Mesenchymal stem cell (in vitro differentiated cells and primary cell): ENCODE data around the gene CAT.

Source experiments
- DNase-seq: peaks from one replicate; pipeline ENCODE4 v3.0.0-alpha.2; 2013
- H2AFZ ChIP-seq: one replicate; pipeline ENCODE4 v1.6.1; 2013; ENCODE audit warnings: low read depth, mild to moderate bottlenecking, control low read depth, inconsistent platforms, low read length, moderate library complexity
- H2AK5ac ChIP-seq: 2 replicates; pipeline ENCODE4 v1.6.1; 2013; ENCODE audit warnings: low read length, moderate library complexity, mild to moderate bottlenecking, inconsistent platforms; ENCODE audit not compliant: severe bottlenecking
- H2BK120ac ChIP-seq: one replicate; pipeline ENCODE4 v1.6.1; 2013; ENCODE audit warnings: low read depth, mild to moderate bottlenecking, inconsistent platforms, low read length, moderate library complexity
- H2BK12ac ChIP-seq, 2 experiments: one replicate each; pipeline ENCODE4 v1.6.1; 2013; ENCODE audit warnings: inconsistent platforms in 2 of 2, low read length in 2 of 2, mild to moderate bottlenecking in 2 of 2, moderate library complexity in 2 of 2, control low read depth in 1 of 2
- H2BK15ac ChIP-seq: one replicate; pipeline ENCODE4 v1.6.1; 2013; ENCODE audit warnings: mild to moderate bottlenecking, low read depth, inconsistent platforms; ENCODE audit not compliant: poor library complexity, severe bottlenecking
- H2BK5ac ChIP-seq: 2 replicates; pipeline ENCODE4 v1.6.1; 2013; ENCODE audit warnings: low read depth, mild to moderate bottlenecking, low read length, control low read depth, inconsistent platforms; ENCODE audit not compliant: poor library complexity, severe bottlenecking
- H3K14ac ChIP-seq, 2 experiments: one replicate each; pipeline ENCODE4 v1.6.1; 2013; ENCODE audit warnings: inconsistent platforms in 2 of 2, low read length in 2 of 2, control low read depth in 1 of 2, mild to moderate bottlenecking in 1 of 2, moderate library complexity in 1 of 2
- H3K18ac ChIP-seq, 2 experiments: one replicate each; pipeline ENCODE4 v1.6.1; 2013; ENCODE audit warnings: inconsistent platforms in 2 of 2, low read length in 2 of 2, control low read depth in 1 of 2, low read depth in 1 of 2, mild to moderate bottlenecking in 1 of 2
- H3K23ac ChIP-seq, 2 experiments: one replicate each; pipeline ENCODE4 v1.6.1; 2013; ENCODE audit warnings: inconsistent platforms in 2 of 2, low read length in 2 of 2, mild to moderate bottlenecking in 2 of 2, moderate library complexity in 2 of 2, control low read depth in 1 of 2
- H3K27ac ChIP-seq: 2 replicates; pipeline ENCODE4 v1.5.1; 2013; ENCODE audit warnings: mild to moderate bottlenecking, moderate library complexity, low read length, control low read depth, inconsistent platforms; ENCODE audit not compliant: poor library complexity, severe bottlenecking
- H3K27me3 ChIP-seq, 2 experiments: 2 replicates each; pipeline versions ENCODE4 v1.6.1 to v1.7.0; 2013; ENCODE audit warnings: low read length in 2 of 2, mild to moderate bottlenecking in 2 of 2, moderate library complexity in 2 of 2, control low read depth in 1 of 2, inconsistent platforms in 1 of 2; ENCODE audit not compliant: control insufficient read depth in 1 of 2, insufficient read depth in 1 of 2
- H3K36me3 ChIP-seq, 2 experiments: 2 replicates each; pipeline versions ENCODE4 v1.6.1 to v1.7.0; 2013; ENCODE audit warnings: low read length in 2 of 2, control low read depth in 1 of 2, inconsistent platforms in 1 of 2, low read depth in 1 of 2, mild to moderate bottlenecking in 1 of 2; ENCODE audit not compliant: insufficient read depth in 2 of 2, control insufficient read depth in 1 of 2
- H3K4ac ChIP-seq, 2 experiments: one replicate each; pipeline ENCODE4 v1.6.1; 2013; ENCODE audit warnings: inconsistent platforms in 2 of 2, low read length in 2 of 2, mild to moderate bottlenecking in 2 of 2, moderate library complexity in 2 of 2, control low read depth in 1 of 2, low read depth in 1 of 2
- H3K4me1 ChIP-seq: 2 replicates; pipeline ENCODE4 v1.6.1; 2013; ENCODE audit warnings: low read depth, low read length, control low read depth; ENCODE audit not compliant: control insufficient read depth, insufficient read depth
- H3K4me2 ChIP-seq: 2 replicates; pipeline ENCODE4 v1.6.1; 2013; ENCODE audit warnings: low read length, mild to moderate bottlenecking, inconsistent platforms; ENCODE audit not compliant: poor library complexity, severe bottlenecking
- H3K4me3 ChIP-seq, 2 experiments: 2 replicates each; pipeline versions ENCODE4 v1.5.1 to v1.7.0; 2013; ENCODE audit warnings: low read length in 2 of 2, mild to moderate bottlenecking in 2 of 2, control low read depth in 1 of 2, low read depth in 1 of 2; ENCODE audit not compliant: insufficient read depth in 1 of 2
- H3K79me1 ChIP-seq: replicated peaks from 2 replicates; pipeline ENCODE4 v1.6.1; 2013; ENCODE audit warnings: mild to moderate bottlenecking, control low read depth, low read length, inconsistent platforms; ENCODE audit not compliant: poor library complexity, severe bottlenecking
- H3K9ac ChIP-seq: 2 replicates; pipeline ENCODE4 v1.7.0; 2013; ENCODE audit warnings: mild to moderate bottlenecking, low read length, moderate library complexity
- H3K9me3 ChIP-seq: 2 replicates; pipeline ENCODE4 v1.7.0; 2013; ENCODE audit warnings: mild to moderate bottlenecking, low read length; ENCODE audit not compliant: control insufficient read depth
- H4K8ac ChIP-seq: one replicate; pipeline ENCODE4 v1.6.1; 2013; ENCODE audit warnings: inconsistent platforms, mild to moderate bottlenecking, low read length, moderate library complexity
- H4K91ac ChIP-seq: one replicate; pipeline ENCODE4 v1.6.1; 2013; ENCODE audit warnings: mild to moderate bottlenecking, low read length, inconsistent platforms
- WGBS: methylation state at CpG from one replicate; pipeline ENCODE4 v1.1.7; 2013; ENCODE audit warnings: mixed read lengths; 5-methylcytosine and 5-hydroxymethylcytosine counted together

Gene CAT

DNA sequence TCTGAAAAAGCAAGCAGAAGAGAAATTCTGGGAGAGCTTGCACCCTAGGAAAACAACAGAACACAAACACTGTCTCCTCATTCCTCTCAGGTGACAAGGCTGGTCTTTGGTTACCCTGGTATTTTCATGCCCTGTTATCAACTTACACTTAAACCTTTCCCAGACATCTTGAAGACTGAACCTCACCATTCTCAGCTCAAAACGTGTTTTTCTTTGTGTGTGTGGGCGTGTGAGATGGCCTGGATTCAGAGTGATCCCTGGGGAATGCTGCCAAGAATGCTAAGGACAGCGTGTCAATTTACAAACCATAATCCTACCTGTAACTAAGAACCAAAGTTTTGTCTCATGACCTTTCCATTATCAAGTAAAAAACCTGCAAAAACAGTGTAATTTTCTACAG is 41.6 kb downstream of the CAT start:
- Histone ChIP-seq H3K9me3 (no peaks in the 10 kb centered on the region), H3K18ac (no peak overlapping the region), H2AK5ac (no peak overlapping the region), H2BK120ac (no peak overlapping the region), H3K4me2 (no peak overlapping the region), H2AFZ (no peak overlapping the region), H2BK5ac (no peak overlapping the region), H3K79me1 (no peaks in the 10 kb centered on the region), H3K4ac (no peak overlapping the region), H3K36me3 (no peaks in the 10 kb centered on the region), H2BK15ac (no peak overlapping the region), H4K8ac (no peak overlapping the region), H3K4me1 (no peaks in the 10 kb centered on the region), H3K9ac (no peak overlapping the region), H2BK12ac (no peak overlapping the region), H3K27me3 (peaks cover 9 to 22% of the 10 kb centered on the region in 2 experiments), H3K4me3 (no peak overlapping the region), H4K91ac (no peak overlapping the region), H3K23ac (no peak overlapping the region), H3K27ac (no peak overlapping the region), H3K14ac (no peak overlapping the region)
- WGBS: 79% methylated on average over 3 of the region's 3 CpGs
- no peak for DNase-seq

DNA sequence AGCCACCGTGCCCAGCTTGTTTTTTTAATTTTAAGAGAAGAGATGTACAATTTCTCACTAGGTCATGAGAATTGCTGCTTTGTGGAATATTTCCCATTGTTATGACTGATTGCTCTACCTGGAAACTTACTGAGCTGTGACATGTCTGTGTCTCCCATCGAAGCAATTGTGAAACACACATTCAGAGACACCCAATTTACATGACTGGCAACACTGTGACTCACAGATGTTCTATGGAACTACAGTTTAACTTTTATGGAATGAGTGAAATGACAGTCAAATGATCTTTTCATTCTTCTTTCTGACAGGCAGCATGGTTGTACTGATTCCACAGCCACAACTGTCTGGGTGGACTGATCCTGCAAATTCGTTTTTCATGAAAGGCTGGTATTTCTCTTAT is 42.6 kb downstream of the CAT start:
- no peaks in the 10 kb centered on the region for H3K9me3 ChIP-seq
- WGBS: 90% methylated on average over 1 of the region's 3 CpGs
- H3K14ac ChIP-seq: no peak overlapping the region

DNA sequence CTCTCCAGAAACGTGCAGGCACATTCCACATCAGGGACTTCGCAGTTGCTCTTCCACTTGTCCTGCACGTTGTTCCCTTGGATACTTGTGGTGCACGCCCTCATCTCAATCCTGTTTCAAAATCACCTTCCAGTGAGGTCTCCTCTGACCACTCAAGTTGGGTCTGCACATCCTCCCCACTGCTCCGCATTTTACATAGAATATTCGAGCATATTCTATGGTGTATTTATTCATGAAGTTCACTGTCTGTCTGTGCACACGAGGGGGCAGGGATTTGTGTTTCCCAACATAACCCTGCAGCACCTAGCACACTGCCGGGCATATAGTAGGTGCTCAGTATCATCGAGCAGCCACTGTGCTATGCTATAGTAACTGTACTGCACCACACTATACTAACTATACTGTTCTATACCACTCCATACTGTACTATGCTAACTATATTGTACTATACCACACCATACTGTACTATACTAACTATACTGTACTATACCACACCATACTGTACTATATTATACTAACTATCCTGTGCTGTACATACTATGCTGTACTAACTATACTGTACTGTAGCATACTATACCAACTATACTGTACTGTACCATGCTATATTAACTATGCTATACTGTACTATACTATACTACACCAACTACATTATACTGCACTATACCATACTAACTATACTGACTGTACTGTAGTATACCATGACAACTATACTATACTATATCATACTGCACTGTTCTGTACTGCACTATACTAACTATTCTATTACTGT is 44.6 kb downstream of the CAT start:
- WGBS: 71% methylated on average over 8 of the region's 9 CpGs
- H3K4me1 ChIP-seq: no peaks in the 10 kb centered on the region
- no peak overlapping the region for H3K14ac ChIP-seq
- H3K27me3 ChIP-seq: peaks cover 7 to 24% of the 10 kb centered on the region in 2 experiments
- H3K9ac ChIP-seq: no peak overlapping the region
- no peak overlapping the region for H2BK12ac ChIP-seq
- no peak overlapping the region for H3K4ac ChIP-seq
- H4K91ac ChIP-seq: no peak overlapping the region
- H4K8ac ChIP-seq: no peak overlapping the region
- no peaks in the 10 kb centered on the region for H3K36me3 ChIP-seq
- H3K4me2 ChIP-seq: no peak overlapping the region
- H2AFZ ChIP-seq: no peak overlapping the region
- no peaks in the 10 kb centered on the region for H3K79me1 ChIP-seq
- H3K4me3 ChIP-seq: no peak overlapping the region
- H2BK15ac ChIP-seq: no peak overlapping the region
- H2BK120ac ChIP-seq: no peak overlapping the region
- H2AK5ac ChIP-seq: no peak overlapping the region
- no peak overlapping the region for H3K23ac ChIP-seq
- no peak overlapping the region for H3K27ac ChIP-seq
- no peaks in the 10 kb centered on the region for H3K9me3 ChIP-seq
- no peak overlapping the region for H2BK5ac ChIP-seq
- DNase-seq: no peak
- no peak overlapping the region for H3K18ac ChIP-seq

More for the DNA sequence above, 42.6 kb downstream of the CAT start:
- H2BK5ac ChIP-seq: no peak overlapping the region
- H3K79me1 ChIP-seq: no peaks in the 10 kb centered on the region
- no peak overlapping the region for H3K4ac ChIP-seq
- H3K9ac ChIP-seq: no peak overlapping the region
- H3K23ac ChIP-seq: no peak overlapping the region
- no peak overlapping the region for H2BK15ac ChIP-seq
- H3K18ac ChIP-seq: no peak overlapping the region
- no peak overlapping the region for H3K4me3 ChIP-seq
- H3K4me2 ChIP-seq: no peak overlapping the region
- DNase-seq: no peak
- H3K36me3 ChIP-seq: no peaks in the 10 kb centered on the region
- no peak overlapping the region for H4K8ac ChIP-seq
- H2BK120ac ChIP-seq: no peak overlapping the region
- H2BK12ac ChIP-seq: no peak overlapping the region
- no peak overlapping the region for H4K91ac ChIP-seq
- no peak overlapping the region for H2AK5ac ChIP-seq
- no peak overlapping the region for H2AFZ ChIP-seq
- H3K4me1 ChIP-seq: no peaks in the 10 kb centered on the region
- peaks cover 9 to 22% of the 10 kb centered on the region in 2 experiments for H3K27me3 ChIP-seq
- no peak overlapping the region for H3K27ac ChIP-seq

DNA sequence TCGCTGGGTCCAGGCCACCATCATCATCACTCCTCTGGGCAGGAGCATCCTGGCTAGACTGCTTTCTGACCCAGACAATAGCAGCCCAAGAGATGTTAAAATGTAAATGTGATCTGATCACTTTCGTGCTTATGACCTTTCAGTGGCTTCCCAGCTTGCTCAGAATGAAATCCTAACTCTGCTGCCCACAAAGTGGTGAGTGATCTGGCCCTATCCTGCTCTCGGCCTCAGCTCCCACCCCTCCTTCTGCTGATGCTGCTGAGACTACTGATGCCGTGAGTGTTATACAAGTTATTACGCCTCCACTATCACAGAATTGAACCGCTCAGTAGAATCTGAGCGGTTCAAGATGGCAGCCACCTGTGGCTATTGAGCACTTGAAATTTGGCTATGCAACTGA is 48.7 kb downstream of the CAT start:
- no peaks in the 10 kb centered on the region for H3K9me3 ChIP-seq
- H3K4me2 ChIP-seq: no peak overlapping the region
- 70% methylated on average over 6 of the region's 7 CpGs for WGBS
- no peak overlapping the region for H2BK5ac ChIP-seq
- no peak overlapping the region for H4K8ac ChIP-seq
- no peak overlapping the region for H3K23ac ChIP-seq
- no peak overlapping the region for H2BK12ac ChIP-seq
- no peak overlapping the region for H3K18ac ChIP-seq
- H3K27me3 ChIP-seq: peaks cover 9 to 22% of the 10 kb centered on the region in 2 experiments
- H2BK120ac ChIP-seq: no peak overlapping the region
- H2AFZ ChIP-seq: no peak overlapping the region
- H3K4ac ChIP-seq: no peak overlapping the region
- no peak overlapping the region for H3K27ac ChIP-seq
- no peak overlapping the region for H3K14ac ChIP-seq
- H4K91ac ChIP-seq: no peak overlapping the region
- H3K9ac ChIP-seq: no peak overlapping the region
- no peak overlapping the region for H3K4me3 ChIP-seq
- no peak for DNase-seq
- no peaks in the 10 kb centered on the region for H3K4me1 ChIP-seq
- H3K36me3 ChIP-seq: no peaks in the 10 kb centered on the region
- H2BK15ac ChIP-seq: no peak overlapping the region
- no peaks in the 10 kb centered on the region for H3K79me1 ChIP-seq
- H2AK5ac ChIP-seq: no peak overlapping the region
